ENCODE measurements around the gene KCNJ10. TPM values are rescaled to one million over a fixed set of nuclear protein-coding genes. Genes with fewer than 3 reads are reported as not detected.

Gene KCNJ10
- total and polyA plus RNA-seq, 2 of the 13 experiments (the other 11 are each of a cell fraction or from before 2014, with no cell fraction given), result 4.4 to 10.3 TPM

- TF ChIP-seq ZFP91 (CRISPR knock-in tag; IDR thresholded peaks at IDR 0.05; ENCODE audit: borderline replicate concordance), result no peak
- TF ChIP-seq ZNF382 (CRISPR knock-in tag; IDR thresholded peaks at IDR 0.05; ENCODE audit: borderline replicate concordance), result no peak
- no peak for TF ChIP-seq HOMEZ (CRISPR knock-in tag; IDR thresholded peaks at IDR 0.05; ENCODE audit: low read depth)
- TF ChIP-seq DPF2 (CRISPR knock-in tag; IDR thresholded peaks at IDR 0.05; ENCODE audit: borderline replicate concordance, low read depth), result no peak
- TF ChIP-seq AHR (CRISPR knock-in tag; IDR thresholded peaks at IDR 0.05), result no peak
- TF ChIP-seq STAT6 (CRISPR knock-in tag; IDR thresholded peaks at IDR 0.05; ENCODE audit: borderline replicate concordance), result no peak
Observed at GRCh38 chr1:160063176-160063575, 6.8 kb downstream of the KCNJ10 start (continued).

- Histone ChIP-seq H3K9me3 (ENCODE audit: low read length) (no peaks in the 10 kb centered on the region), H2AFZ (ENCODE audit: low read length) (no peak overlapping the region), H3K27me3 (ENCODE audit: control insufficient read depth in 1 of 2, insufficient read depth in 2 of 2, low read length in 2 of 2) (no peaks in the 10 kb centered on the region), H3K9ac (ENCODE audit: insufficient read depth, low read depth, low read length) (no peak overlapping the region), H4K20me1 (ENCODE audit: insufficient read depth, low read length) (no peaks in the 10 kb centered on the region), H3K4me3 (replicated peaks in 1 of 3; ENCODE audit: insufficient read depth in 1 of 3, low read depth in 2 of 3, low read length in 3 of 3) (no peak overlapping the region), H3K79me2 (ENCODE audit: insufficient read depth, low read length) (no peaks in the 10 kb centered on the region), H3K4me2 (ENCODE audit: low read depth, low read length) (no peak overlapping the region), H3K27ac (ENCODE audit: extremely low read length, insufficient read depth, low read length) (no peak overlapping the region), H3K4me1 (ENCODE audit: insufficient read depth, low read length) (peaks cover 80% of the 10 kb centered on the region), H3K36me3 (replicated peaks in 1 of 2; ENCODE audit: control insufficient read depth in 1 of 2, insufficient read depth in 2 of 2, low read length in 2 of 2) (no peaks in the 10 kb centered on the region)
- WGBS (ENCODE audit: low lambda C conversion rate), result 80% methylated on average over 1 of the region's 6 CpGs
- in situ Hi-C loops (cut with HindIII; ENCODE audit: extremely low pct_ligation_motif_present, low pct_unique_long_range_greater_than_20kb), result no loop called here
- POLR2A ChIA-PET, result interaction anchor here (3.0 kb wide), 1 partner anchor 8 kb away, joined by 15 read pairs; no protein-coding TSS in a partner anchor
- no peak for ATAC-seq
- BruUV-seq (replicated peaks), result no TSS peak
- intact Hi-C loops (cut with micrococcal nuclease; ENCODE audit: unreplicated experiment), result no loop called here
- CTCF ChIA-PET (ENCODE audit: low intra/inter-chr PET ratio, low total read pairs), result no interaction called here
- FAIRE-seq, result no peak
- no peak for DNase-seq (ENCODE audit: low spot score)
- 0 out of 2 replicates have a peak, but pooled peaks have one; percentile 24 for TF ChIP-seq HNRNPL (IDR thresholded peaks at IDR 0.05; ENCODE audit: low read depth, low read length)
- peak; percentile 26 for TF ChIP-seq AGO2 (optimal IDR thresholded peaks at IDR 0.05; ENCODE audit: low read depth, low read length)
- no peak for TF ChIP-seq ZNF180 (CRISPR knock-in tag; IDR thresholded peaks at IDR 0.05; ENCODE audit: borderline replicate concordance, low read depth)
- no peak for TF ChIP-seq SNAPC4 (CRISPR knock-in tag; IDR thresholded peaks at IDR 0.05)
- no peak for TF ChIP-seq ZSCAN9 (CRISPR knock-in tag; IDR thresholded peaks at IDR 0.05; ENCODE audit: borderline replicate concordance)
Observed at GRCh38 chr1:160062230-160062532, 7.8 kb downstream of the KCNJ10 start.

Data from HepG2 (cell line).